A549 (cell line): ENCODE results near the gene ZFYVE9.

Experiments
- BHLHE40 ChIP-seq: IDR thresholded peaks from 2 replicates; pipeline ENCODE4 v1.6.1; 2012; ENCODE audit warnings: low read depth, low read length, inconsistent platforms
- CBX2 ChIP-seq: fragments of 200-600 bp; sonication (generic); IDR thresholded peaks from 2 replicates; pipeline ENCODE4 v1.6.1; 2016; ENCODE audit warnings: low read depth, mild to moderate bottlenecking, borderline replicate concordance
- CHD2 ChIP-seq: fragments of 150-350 bp; IDR thresholded peaks from 2 replicates; pipeline ENCODE4 v1.6.1; 2014; ENCODE audit warnings: low read length; ENCODE audit not compliant: partially characterized antibody
- CTCF ChIP-seq: fragments of >200 bp; sonication (Bioruptor Twin); formaldehyde crosslinking; IDR thresholded peaks from 3 replicates; pipeline ENCODE4 v1.5.1; 2016
- EP300 ChIP-seq, 2 experiments: fragments of >200 bp; sonication (Bioruptor Twin); formaldehyde crosslinking; IDR thresholded peaks; 2 replicates in 1 of 2; 3 replicates in 1 of 2; pipeline ENCODE4 v1.6.1; 2016 to 2017
- FOSL2 ChIP-seq, 2 experiments: fragments of 450-650 bp in 1 of 2; fragments of >200 bp in 1 of 2; sonication (Bioruptor Twin) in 1 of 2; formaldehyde crosslinking; IDR thresholded peaks; 2 replicates each; pipeline versions ENCODE4 v1.5.0 to v1.6.1; 2016 to 2020; ENCODE audit warnings: mild to moderate bottlenecking in 1 of 2, moderate library complexity in 1 of 2
- HDAC2 ChIP-seq: fragments of 200-600 bp; sonication (generic); IDR thresholded peaks from 2 replicates; pipeline ENCODE4 v1.6.1; 2016
- JUNB ChIP-seq: fragments of >200 bp; sonication (Bioruptor Twin); formaldehyde crosslinking; IDR thresholded peaks from 2 replicates; pipeline ENCODE4 v1.6.1; 2016
- MAX ChIP-seq: IDR thresholded peaks from 2 replicates; pipeline ENCODE4 v1.6.1; 2012
- POLR2A ChIP-seq: IDR thresholded peaks from 2 replicates; pipeline ENCODE4 v1.6.1; 2012; ENCODE audit warnings: mild to moderate bottlenecking, low read length
- POLR2AphosphoS2 ChIP-seq: conservative IDR thresholded peaks from 2 replicates; pipeline ENCODE4 v1.6.1; 2012; ENCODE audit warnings: low read length, improper control_type of control experiment, inconsistent platforms
- RCOR1 ChIP-seq: fragments of 150-350 bp; IDR thresholded peaks from 2 replicates; pipeline ENCODE4 v1.6.1; 2014; ENCODE audit warnings: antibody characterized with exemption, low read length, low read depth
- REST ChIP-seq: fragments of 200-600 bp; sonication (generic); IDR thresholded peaks from 2 replicates; pipeline ENCODE4 v1.6.1; 2016; ENCODE audit warnings: antibody characterized with exemption, mild to moderate bottlenecking, moderate library complexity
- USF2 ChIP-seq: fragments of 450-650 bp; IDR thresholded peaks from 2 replicates; pipeline ENCODE4 v1.6.1; 2014; ENCODE audit warnings: antibody characterized with exemption

GRCh38 chr1:52306227-52307006, 164.5 kb downstream of the ZFYVE9 start:
- TF ChIP-seq CTCF: no peak
- TF ChIP-seq FOSL2 (IDR thresholded peaks at IDR 0.05): no peak
- TF ChIP-seq FOSL2 (CRISPR knock-in tag; IDR thresholded peaks at IDR 0.05): no peak
- no peak for TF ChIP-seq POLR2A
- TF ChIP-seq JUNB: no peak
- TF ChIP-seq CHD2: no peak
- no peak for TF ChIP-seq EP300 (IDR thresholded peaks at IDR 0.05)
- TF ChIP-seq MAX: no peak
- TF ChIP-seq BHLHE40: no peak
- TF ChIP-seq REST: no peak
- TF ChIP-seq HDAC2: no peak
- no peak for TF ChIP-seq RCOR1
- TF ChIP-seq USF2: no peak
- no peak for TF ChIP-seq CBX2
- no peak for TF ChIP-seq POLR2AphosphoS2
